Keratinocyte (primary cell): ENCODE measurements around the gene RASD1.

Experiments
- EZH2 ChIP-seq: IDR thresholded peaks from one replicate; pipeline ENCODE4 v1.6.1; 2012; ENCODE audit warnings: inconsistent platforms, mild to moderate bottlenecking, low read length, moderate library complexity
- TF ChIP-seq, protein P1 (sequence below), 3 experiments: IDR thresholded peaks in 1 of 3; conservative IDR thresholded peaks in 1 of 3; optimal IDR thresholded peaks in 1 of 3; 2 replicates in 2 of 3; 3 replicates in 1 of 3; pipeline versions ENCODE3 to v1.5.1; 2011; ENCODE audit warnings: low read length in 3 of 3, mild to moderate bottlenecking in 3 of 3, moderate library complexity in 2 of 3, control low read depth in 1 of 3, inconsistent platforms in 1 of 3; ENCODE audit not compliant: insufficient read depth in 2 of 3; ENCODE audit errors: extremely low read depth in 1 of 3

DNA sequence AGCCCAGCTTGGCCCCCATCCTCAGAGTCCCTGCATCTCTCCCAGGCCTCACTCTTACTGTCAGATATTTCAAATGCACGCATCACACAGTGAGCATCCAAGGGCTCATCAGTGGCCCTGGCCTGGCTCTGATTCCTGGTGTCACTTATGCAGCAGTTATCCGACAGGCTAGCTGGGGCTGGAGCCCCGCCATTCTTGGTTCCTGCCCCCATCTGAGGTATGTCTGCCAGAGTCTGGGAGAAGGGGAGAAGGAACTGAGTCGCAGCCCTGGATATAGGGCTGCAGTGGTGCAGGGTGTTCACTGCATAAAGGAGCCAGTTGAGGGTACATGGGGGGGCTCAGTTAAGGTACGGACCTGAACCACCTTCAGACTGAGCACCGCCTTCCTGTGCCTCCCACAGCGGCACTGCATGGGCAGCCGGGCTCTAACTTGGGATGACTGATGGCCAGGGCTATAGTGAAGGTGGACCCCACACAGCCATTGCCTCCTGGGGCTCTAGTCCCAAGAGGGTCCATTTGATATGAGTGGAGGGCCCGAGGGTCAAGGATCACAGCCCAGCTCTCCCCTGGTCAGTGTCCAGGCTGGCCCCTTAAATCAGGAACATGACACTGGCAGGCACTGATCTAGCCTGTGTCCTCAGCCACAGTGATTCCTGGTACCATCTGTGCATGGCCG is 1.8 kb upstream of the RASD1 start:
- TF ChIP-seq EZH2: no peak
- TF ChIP-seq, protein P1, sequence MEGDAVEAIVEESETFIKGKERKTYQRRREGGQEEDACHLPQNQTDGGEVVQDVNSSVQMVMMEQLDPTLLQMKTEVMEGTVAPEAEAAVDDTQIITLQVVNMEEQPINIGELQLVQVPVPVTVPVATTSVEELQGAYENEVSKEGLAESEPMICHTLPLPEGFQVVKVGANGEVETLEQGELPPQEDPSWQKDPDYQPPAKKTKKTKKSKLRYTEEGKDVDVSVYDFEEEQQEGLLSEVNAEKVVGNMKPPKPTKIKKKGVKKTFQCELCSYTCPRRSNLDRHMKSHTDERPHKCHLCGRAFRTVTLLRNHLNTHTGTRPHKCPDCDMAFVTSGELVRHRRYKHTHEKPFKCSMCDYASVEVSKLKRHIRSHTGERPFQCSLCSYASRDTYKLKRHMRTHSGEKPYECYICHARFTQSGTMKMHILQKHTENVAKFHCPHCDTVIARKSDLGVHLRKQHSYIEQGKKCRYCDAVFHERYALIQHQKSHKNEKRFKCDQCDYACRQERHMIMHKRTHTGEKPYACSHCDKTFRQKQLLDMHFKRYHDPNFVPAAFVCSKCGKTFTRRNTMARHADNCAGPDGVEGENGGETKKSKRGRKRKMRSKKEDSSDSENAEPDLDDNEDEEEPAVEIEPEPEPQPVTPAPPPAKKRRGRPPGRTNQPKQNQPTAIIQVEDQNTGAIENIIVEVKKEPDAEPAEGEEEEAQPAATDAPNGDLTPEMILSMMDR (optimal IDR thresholded peaks at IDR 0.05 in 1 of 3, IDR thresholded peaks at IDR 0.05 in 1 of 3, conservative IDR thresholded peaks at IDR 0.05 in 1 of 3; ENCODE audit: extremely low read depth in 1 of 3, insufficient read depth in 2 of 3, low read length in 3 of 3): no peak
